Measurements from ENCODE around the gene EPHA8.

EPHA8 gene

GRCh38 chr1:22588899-22589422, 25.7 kb downstream of the EPHA8 start:
- DNase-seq = no peak

GRCh38 chr1:22591576-22591975, 28.3 kb downstream of the EPHA8 start:
- DNase-seq = no peak

GRCh38 chr1:22592051-22592450, 28.8 kb downstream of the EPHA8 start:
- no peak for DNase-seq

- DNase-seq = no peak
These were observed 29.9 kb downstream of the EPHA8 start for GRCh38 chr1:22592919-22593790.

- DNase-seq = no peak
These were observed 31.1 kb downstream of the EPHA8 start for GRCh38 chr1:22594396-22594795.

DNA sequence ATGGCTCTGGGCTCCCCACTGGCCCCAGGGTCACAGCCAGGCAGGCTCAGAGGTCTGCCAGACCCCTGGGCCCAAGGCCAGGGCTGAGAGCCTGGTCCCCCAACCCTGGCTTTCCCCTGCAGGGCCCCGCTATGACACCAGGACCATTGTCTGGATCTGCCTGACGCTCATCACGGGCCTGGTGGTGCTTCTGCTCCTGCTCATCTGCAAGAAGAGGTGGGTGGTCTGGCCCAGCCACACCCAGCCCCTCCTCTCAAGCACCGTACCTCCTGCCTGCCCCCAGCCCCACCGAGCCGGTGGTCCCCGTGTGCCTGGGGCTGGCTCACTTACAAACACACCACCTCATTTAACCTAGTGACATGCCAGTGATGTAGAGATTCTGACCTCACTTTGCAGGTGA, 31.8 kb downstream of the EPHA8 start:
- DNase-seq = no peak

DNA sequence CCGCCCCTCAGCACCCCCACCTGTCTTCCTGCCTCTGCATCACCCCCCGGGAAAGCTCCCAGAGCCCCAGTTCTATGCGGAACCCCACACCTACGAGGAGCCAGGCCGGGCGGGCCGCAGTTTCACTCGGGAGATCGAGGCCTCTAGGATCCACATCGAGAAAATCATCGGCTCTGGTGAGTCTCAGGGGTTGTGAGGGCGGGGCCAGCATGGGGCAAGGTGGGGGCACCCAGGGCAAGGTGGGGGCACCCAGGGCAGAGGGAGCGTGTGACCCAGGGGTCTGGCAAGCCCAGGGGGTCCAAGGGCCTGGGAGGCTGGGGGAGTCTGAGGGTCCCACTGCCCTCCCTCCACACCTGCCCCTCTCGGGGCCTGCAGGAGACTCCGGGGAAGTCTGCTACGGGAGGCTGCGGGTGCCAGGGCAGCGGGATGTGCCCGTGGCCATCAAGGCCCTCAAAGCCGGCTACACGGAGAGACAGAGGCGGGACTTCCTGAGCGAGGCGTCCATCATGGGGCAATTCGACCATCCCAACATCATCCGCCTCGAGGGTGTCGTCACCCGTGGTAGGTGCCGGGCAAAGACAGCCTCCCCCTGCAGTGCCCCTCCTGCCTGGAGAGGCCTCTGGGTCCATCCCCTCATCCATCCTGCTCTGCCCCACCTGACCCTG, 34.1 kb downstream of the EPHA8 start:
- DNase-seq = no peak

GRCh38 chr1:22597996-22598395, 34.7 kb downstream of the EPHA8 start:
- DNase-seq = no peak

- no peak for DNase-seq
These were observed 35.4 kb downstream of the EPHA8 start for GRCh38 chr1:22598736-22599135.

DNA sequence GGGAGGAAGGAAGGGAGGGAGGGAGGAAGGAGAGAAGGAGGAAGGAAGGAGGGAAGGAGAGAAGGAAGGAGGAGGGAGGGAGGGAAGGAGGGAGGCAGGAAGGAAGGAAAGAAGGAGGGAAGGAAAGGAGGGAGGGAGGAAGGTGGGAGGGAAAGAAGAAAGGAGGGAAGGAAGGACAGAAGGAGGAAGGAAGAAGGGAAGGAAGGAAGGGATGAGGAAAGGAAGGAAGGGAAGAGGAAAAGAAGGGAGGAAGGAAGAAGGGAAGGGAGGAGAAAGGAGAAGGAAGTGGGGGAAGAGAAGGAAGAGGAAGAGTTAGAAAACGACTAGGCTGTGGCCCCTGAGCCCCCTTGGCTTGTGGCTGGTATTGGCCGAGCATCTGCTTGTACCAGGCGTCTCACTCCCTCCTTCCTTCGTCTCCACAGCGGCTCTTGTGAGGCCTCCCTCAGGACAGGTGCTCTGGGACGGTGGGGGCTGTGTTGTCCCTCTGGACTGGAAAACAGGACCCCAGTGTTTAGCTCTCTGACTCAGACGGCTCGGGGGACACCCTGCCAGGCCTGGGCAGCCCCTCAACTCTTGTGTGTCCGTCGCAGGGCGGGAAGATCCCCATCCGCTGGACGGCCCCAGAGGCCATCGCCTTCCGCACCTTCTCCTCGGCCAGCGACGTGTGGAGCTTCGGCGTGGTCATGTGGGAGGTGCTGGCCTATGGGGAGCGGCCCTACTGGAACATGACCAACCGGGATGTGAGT, 37.0 kb downstream of the EPHA8 start:
- DNase-seq = no peak

DNA sequence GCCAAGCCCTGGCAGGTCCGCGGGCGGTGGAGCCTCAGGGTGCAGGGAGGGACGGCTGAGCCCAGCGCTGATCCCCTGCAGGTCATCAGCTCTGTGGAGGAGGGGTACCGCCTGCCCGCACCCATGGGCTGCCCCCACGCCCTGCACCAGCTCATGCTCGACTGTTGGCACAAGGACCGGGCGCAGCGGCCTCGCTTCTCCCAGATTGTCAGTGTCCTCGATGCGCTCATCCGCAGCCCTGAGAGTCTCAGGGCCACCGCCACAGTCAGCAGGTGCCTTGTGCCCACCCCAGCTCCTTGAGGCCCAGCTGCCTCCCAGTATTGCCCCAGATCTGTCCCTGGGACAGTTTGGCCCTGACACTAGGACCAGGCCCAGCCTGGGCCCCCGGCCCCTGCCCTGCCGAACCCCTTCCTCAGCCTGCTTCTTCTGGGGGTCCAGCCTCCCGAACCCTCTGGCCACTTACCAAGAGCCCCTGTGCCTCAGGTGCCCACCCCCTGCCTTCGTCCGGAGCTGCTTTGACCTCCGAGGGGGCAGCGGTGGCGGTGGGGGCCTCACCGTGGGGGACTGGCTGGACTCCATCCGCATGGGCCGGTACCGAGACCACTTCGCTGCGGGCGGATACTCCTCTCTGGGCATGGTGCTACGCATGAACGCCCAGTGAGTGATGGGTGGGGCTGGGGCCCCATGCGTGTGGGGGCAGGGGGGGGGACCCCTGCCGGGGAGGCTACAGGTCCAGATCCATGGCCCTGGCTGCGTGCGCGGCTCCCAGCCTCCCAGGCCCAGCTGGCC, 37.7 kb downstream of the EPHA8 start:
- no peak for DNase-seq

GRCh38 chr1:22601610-22602009, 38.3 kb downstream of the EPHA8 start:
- DNase-seq = no peak

GRCh38 chr1:22602060-22602740, 38.9 kb downstream of the EPHA8 start:
- DNase-seq = no peak

DNA sequence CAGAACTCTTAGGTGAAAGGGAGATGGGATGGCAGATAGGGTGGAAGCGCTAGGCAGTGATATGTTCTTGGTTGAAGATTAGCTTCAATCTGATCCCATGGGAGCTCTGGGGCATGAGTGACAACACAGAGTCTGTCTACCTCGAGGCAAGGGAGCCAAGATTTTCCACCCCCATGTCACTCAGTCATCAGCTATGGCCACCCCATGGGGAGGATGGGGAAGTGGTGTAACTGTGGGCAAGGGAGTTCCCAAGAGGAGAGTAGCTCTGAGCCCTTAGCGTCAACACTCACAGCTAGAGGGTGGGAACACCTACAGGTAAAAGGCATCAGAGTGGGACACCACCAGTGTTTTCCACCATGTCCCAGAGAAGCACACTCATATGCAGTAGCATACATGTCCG, 42.9 kb downstream of the EPHA8 start:
- no peak for DNase-seq

- DNase-seq = no peak
These were observed 43.9 kb downstream of the EPHA8 start for GRCh38 chr1:22607154-22607553.

DNA sequence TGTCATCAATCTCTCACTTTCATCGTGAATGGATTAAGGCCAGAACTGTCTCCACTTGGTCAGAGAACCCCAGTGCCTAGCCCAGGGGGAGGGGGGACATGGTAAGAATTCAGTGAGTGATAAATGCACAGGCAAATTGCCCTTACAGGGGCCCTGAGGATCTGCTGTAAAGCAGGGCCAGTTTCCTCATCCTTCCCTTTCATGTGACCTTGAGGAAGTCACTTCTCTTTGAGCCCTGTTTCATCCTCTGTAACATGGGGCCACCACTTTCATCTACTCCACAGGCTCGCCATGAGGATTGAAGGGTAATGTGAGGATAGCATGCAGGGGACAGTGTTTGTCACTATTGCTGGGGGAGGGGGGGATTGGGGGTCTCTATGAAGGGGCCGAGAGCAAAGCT, 45.1 kb downstream of the EPHA8 start:
- no peak for DNase-seq

GRCh38 chr1:22609291-22609690, 46.0 kb downstream of the EPHA8 start:
- no peak for DNase-seq

GRCh38 chr1:22611530-22611947, 48.2 kb downstream of the EPHA8 start:
- peak in 1 of 56 donors; percentile 17 for DNase-seq

DNA sequence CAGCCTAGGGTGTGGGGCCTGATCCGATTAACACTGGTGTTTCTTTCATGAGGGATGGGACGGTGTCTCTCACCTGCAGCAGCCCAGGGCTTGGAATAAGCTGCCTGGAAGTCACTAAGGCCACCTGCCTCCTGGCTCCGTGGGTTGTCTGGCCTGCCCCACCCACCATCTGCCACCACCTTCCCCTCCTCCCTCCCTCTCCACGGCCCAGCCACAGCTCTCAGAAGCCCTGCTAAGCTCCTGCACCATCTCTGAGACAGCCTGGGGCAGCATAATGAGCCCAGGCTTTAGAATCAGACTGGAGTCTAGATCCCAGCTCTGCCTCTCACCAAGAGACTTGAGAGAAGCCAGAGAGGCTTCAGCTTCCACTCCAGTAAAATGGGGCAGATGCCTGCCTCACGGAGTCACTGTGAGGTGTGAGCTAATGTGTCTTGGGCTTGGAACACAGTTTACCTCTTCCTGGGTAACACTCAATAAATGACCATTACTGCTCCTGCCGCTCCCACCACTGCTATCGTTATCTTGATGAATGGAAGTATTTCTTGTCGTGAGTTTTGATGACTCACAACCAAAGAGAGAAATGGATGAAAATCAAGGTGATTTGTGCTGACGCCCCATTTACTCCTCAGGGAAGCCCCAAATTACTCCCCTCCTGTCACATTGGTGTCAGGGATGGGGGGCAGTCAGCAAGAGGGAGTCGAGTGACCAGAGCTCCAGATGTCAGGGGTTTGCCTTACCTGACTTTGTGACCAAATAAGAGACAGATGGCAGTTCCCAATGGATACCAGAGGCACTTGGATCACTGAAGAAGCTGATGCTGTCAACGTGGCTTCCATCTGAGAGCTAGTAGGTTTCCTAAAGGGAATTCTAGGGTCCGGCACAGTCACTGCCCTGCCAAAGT, 49.6 kb downstream of the EPHA8 start:
- no peak for DNase-seq

DNA sequence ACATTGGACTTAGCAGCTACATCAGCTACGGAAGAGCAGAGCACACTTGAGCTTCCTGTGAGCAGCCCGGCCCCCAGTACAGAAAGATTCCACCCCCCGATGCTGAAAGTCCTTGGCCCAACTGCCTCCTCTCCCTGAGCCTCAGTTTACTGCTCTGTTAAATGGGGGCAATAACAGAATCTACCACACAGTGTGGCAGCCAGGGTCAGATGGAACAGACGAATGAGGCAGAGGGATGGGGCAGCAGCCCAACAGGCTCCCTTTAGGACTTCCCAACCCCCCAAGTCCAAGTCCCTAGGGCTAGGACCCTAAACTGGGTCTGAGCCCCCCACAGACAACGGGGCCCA, 50.3 kb downstream of the EPHA8 start:
- DNase-seq = no peak

All from nucleus accumbens (tissue), 56 donors.